A549 (cell line): ENCODE results near the gene TDRD9. TPM values are rescaled to one million over a fixed set of nuclear protein-coding genes. Genes with fewer than 3 reads are reported as not detected.

Experiments used
- ATAC-seq, 2 experiments: fragments of 200-7000 bp in 1 of 2; fragments of >200 bp in 1 of 2; cut with Nextera tagmentation in 1 of 2; cut with Tn5 transposase in 1 of 2; 3 replicates each; pipeline versions ENCODE4 v1.8.0 to v1.9.1; 2018 to 2020; ENCODE audit warnings: mild to moderate bottlenecking in 1 of 2, moderate library complexity in 1 of 2
- CTCF ChIA-PET: fragments of 300-600 bp; sonication (Branson Sonifier 250); formaldehyde crosslinking; extraction: SDS; loops from one replicate; lab custom pipeline; 2021; ENCODE audit warnings: antibody characterized with exemption, inconsistent platforms; lab: Yijun Ruan, JAX
- POLR2A ChIA-PET: fragments of 350-600 bp; formaldehyde crosslinking; extraction: SDS; loops from one replicate; lab custom pipeline; 2021; ENCODE audit warnings: antibody characterized with exemption, inconsistent platforms; lab: Yijun Ruan, JAX
- DNase-seq, 2 experiments: peaks; one replicate each; pipeline versions ENCODE4 v3.0.0 to v3.0.0-alpha.2; 2011 to 2016; ENCODE audit warnings: low read depth in 1 of 2, low spot score in 1 of 2
- FAIRE-seq: peaks from 2 replicates; lab custom pipeline; 2011; peaks lifted over from hg19 to GRCh38; lab: Jason Lieb, UNC
- H3K27ac ChIP-seq, 2 experiments: fragments of >200 bp; sonication (Bioruptor Twin); formaldehyde crosslinking; 3 replicates each; pipeline ENCODE4 v1.5.1; 2016 to 2017
- H3K4me1 ChIP-seq: fragments of >200 bp; sonication (Bioruptor Twin); formaldehyde crosslinking; 3 replicates; pipeline ENCODE4 v1.6.1; 2016
- H3K4me2 ChIP-seq: fragments of >200 bp; sonication (Bioruptor Twin); formaldehyde crosslinking; 3 replicates; pipeline ENCODE4 v1.6.1; 2016
- H3K4me3 ChIP-seq: fragments of >200 bp; sonication (Bioruptor Twin); formaldehyde crosslinking; 3 replicates; pipeline ENCODE4 v1.5.1; 2016
- H3K9me3 ChIP-seq: fragments of >200 bp; sonication (Bioruptor Twin); formaldehyde crosslinking; 3 replicates; pipeline ENCODE4 v1.6.1; 2016
- BHLHE40 ChIP-seq: IDR thresholded peaks from 2 replicates; pipeline ENCODE4 v1.6.1; 2012; ENCODE audit warnings: low read depth, low read length, inconsistent platforms
- CBX8 ChIP-seq: fragments of 200-600 bp; sonication (generic); IDR thresholded peaks from 2 replicates; pipeline ENCODE4 v1.6.1; 2016
- CHD2 ChIP-seq: fragments of 150-350 bp; IDR thresholded peaks from 2 replicates; pipeline ENCODE4 v1.6.1; 2014; ENCODE audit warnings: low read length; ENCODE audit not compliant: partially characterized antibody
- EP300 ChIP-seq, 2 experiments: fragments of >200 bp; sonication (Bioruptor Twin); formaldehyde crosslinking; IDR thresholded peaks; 2 replicates in 1 of 2; 3 replicates in 1 of 2; pipeline ENCODE4 v1.6.1; 2016 to 2017
- FOSL2 ChIP-seq, 2 experiments: fragments of 450-650 bp in 1 of 2; fragments of >200 bp in 1 of 2; sonication (Bioruptor Twin) in 1 of 2; formaldehyde crosslinking; IDR thresholded peaks; 2 replicates each; pipeline versions ENCODE4 v1.5.0 to v1.6.1; 2016 to 2020; ENCODE audit warnings: mild to moderate bottlenecking in 1 of 2, moderate library complexity in 1 of 2
- JUN ChIP-seq, 2 experiments: fragments of >200 bp; sonication (Bioruptor Twin); formaldehyde crosslinking; IDR thresholded peaks; 2 replicates in 1 of 2; 3 replicates in 1 of 2; pipeline ENCODE4 v1.6.1; 2016 to 2017
- KDM1A ChIP-seq: fragments of 200-600 bp; sonication (generic); IDR thresholded peaks from 2 replicates; pipeline ENCODE4 v1.6.1; 2016; ENCODE audit warnings: low read depth, mild to moderate bottlenecking
- MYC ChIP-seq: IDR thresholded peaks from 2 replicates; pipeline ENCODE4 v1.6.1; 2012; ENCODE audit warnings: mild to moderate bottlenecking, inconsistent platforms, low read length, improper control_type of control experiment, borderline replicate concordance
- POLR2AphosphoS2 ChIP-seq: conservative IDR thresholded peaks from 2 replicates; pipeline ENCODE4 v1.6.1; 2012; ENCODE audit warnings: low read length, improper control_type of control experiment, inconsistent platforms
- ZNF302 ChIP-seq: fragments of 250-450 bp; sonication (Bioruptor Pico); IDR thresholded peaks from 2 replicates; pipeline ENCODE4 v1.9.0; 2021; ENCODE audit warnings: inconsistent platforms, mild to moderate bottlenecking, moderate library complexity
- WGBS: methylation state at CpG from one replicate; pipeline ENCODE4 v1.1.6; 2017; ENCODE audit errors: missing lambda C conversion rate; 5-methylcytosine and 5-hydroxymethylcytosine counted together
- polyA plus RNA-seq, 4 experiments: library from polyadenylated mRNA; depleted of rRNA in 3 of 4; stranded (reverse); fragments of >200 nt; fragmentation: RNase III in 1 of 4; extraction: RNeasy Plus Mini Kit Qiagen cat#74134 plus additional on column Dnase treatment in 1 of 4; gene quantifications; 2 replicates in 3 of 4; 3 replicates in 1 of 4; pipeline ENCODE4 v1.2.3, GENCODE V29; 2011 to 2017
- TF ChIP-seq, protein P1 (sequence below): fragments of 450-650 bp; IDR thresholded peaks from 2 replicates; pipeline ENCODE4 v1.6.1; 2014; ENCODE audit warnings: antibody characterized with exemption
- TF ChIP-seq, protein P2 (sequence below): IDR thresholded peaks from 2 replicates; pipeline ENCODE4 v1.6.1; 2012
- TF ChIP-seq, protein P3 (sequence below): IDR thresholded peaks from 2 replicates; pipeline ENCODE4 v1.6.1; 2012; ENCODE audit warnings: low read depth, borderline replicate concordance
- TF ChIP-seq, protein P4 (sequence below): fragments of >200 bp; sonication (Bioruptor Twin); formaldehyde crosslinking; IDR thresholded peaks from 3 replicates; pipeline ENCODE4 v1.6.1; 2016

TDRD9 gene
- polyA plus RNA-seq, 2 of the 4 experiments (the other 2 are of a cell fraction) = 0.04 TPM; not detected in 1

DNA sequence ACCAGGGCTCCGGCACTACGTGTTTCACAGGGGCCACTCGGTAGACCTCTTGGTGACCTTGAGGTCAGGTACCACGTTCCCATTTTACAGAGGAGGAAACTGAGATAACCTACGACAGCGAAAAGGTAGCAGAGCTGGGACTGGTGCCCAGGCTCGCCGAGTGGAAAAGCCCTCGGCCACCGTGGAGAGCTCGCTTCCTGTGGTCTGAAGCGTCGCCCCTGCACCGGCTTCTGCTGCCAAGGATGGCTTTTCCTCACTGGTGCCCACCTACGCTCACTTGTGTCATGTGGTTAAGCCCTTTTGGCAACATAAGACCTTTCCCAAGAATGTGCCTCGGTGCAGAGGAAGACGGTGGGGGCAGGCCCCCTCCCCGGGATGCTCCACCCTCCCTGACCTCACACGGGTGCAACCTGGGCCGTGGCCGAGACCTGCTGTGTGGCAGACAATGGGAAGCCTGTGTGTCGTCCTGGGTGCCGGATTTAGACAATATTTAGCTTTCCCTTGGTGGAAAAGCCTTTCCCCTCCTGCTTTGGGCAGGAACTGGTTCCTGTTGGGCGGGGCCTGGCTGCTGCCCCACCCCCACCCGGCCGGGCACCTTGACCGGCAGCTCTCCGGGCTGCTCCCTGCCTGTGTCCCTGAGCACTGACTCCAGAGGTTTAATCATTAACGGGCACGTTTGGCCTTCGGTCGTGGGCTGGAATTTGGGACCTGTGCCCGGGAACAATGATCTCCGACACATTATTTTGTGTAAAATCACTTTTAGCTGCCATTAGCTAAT is 48.5 kb upstream of the TDRD9 start:
- peak overlapping the region; percentile 35 for H3K4me3 ChIP-seq
- ChIA-PET CTCF (interaction anchor here (0.5 to 16.4 kb wide), 6 partner anchors 21 to 1088 kb away, joined by 3 to 122 read pairs (median 4); no protein-coding TSS in a partner anchor), POLR2A (interaction anchor here (0.6 to 1.5 kb wide), 4 partner anchors 16 to 74 kb away, joined by 3 to 5 read pairs (median 4); partner anchors contain the start of gene PPP1R13B)
- TF ChIP-seq BHLHE40 = peak; percentile 26; the same call in 1 of the 2 replicates
- TF ChIP-seq FOSL2 (IDR thresholded peaks at IDR 0.05) = no peak
- TF ChIP-seq FOSL2 (CRISPR knock-in tag; IDR thresholded peaks at IDR 0.05) = no peak
- peak in 1 of 2 experiments; percentile 32; a peak in 1 of 5 replicates for TF ChIP-seq JUN (IDR thresholded peaks at IDR 0.05)
- TF ChIP-seq KDM1A = 0 out of 2 replicates have a peak, but pooled peaks have one; percentile 43
- WGBS = 46% methylated on average over 30 of the region's 34 CpGs
- peak overlapping the region; percentile 96 for H3K4me2 ChIP-seq
- H3K4me1 ChIP-seq = peaks cover 21% of the 10 kb centered on the region
- peak; percentile 63 for FAIRE-seq
- H3K27ac ChIP-seq = peak overlapping the region; percentile 86 to 94
- DNase-seq = peak; percentile 75 to 97
- H3K9me3 ChIP-seq = no peaks in the 10 kb centered on the region
- ATAC-seq = peak; percentile 86 to 91

DNA sequence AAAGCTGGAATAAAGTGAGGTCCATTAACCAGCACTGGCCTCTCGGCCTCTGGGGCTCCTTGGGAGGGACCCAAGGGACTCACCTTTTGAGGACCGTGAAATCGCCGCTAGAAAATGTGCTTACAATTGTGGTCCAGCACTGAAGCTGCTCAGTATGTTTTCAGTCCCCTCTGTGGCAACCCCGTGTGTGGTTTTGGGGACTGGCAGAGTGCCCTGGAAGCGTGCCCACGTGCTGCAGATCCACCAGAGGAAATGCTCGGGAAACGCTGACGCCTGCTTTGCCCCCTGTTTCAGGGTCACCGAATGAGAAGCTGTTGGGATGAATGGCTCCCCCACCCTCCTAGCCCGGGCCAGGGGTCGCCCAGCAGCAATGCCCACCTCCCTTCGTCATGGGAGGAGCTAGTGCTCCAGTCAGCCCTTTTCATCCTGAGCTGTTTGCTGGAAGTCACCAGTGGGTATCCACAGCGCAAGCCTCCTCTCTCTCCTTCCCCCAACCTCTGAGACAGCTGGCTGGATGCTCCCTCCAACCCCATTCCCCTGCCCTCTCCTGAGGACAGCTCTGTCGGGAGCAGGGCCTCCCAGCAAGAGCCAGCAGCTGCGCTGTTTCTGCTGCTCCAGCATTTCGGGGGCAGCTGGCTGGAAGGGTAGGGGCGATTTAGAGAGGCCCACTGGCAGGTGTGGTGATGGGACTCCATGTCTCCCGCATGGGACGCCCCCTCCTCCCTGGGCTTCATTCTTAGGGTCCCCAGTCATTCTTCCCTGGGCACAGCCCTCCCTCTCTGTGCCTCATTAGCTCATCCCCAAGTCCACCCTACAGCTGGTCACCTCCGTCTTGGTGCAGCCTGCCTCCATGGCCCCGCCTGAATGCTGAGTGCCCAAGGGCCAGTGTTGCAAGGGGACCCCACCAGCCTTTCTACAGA is 47.6 kb upstream of the TDRD9 start:
- peak overlapping the region; percentile 96 for H3K4me2 ChIP-seq
- H3K4me3 ChIP-seq = peak overlapping the region; percentile 35
- H3K4me1 ChIP-seq = peaks cover 21% of the 10 kb centered on the region
- peak; percentile 60 to 69 for ATAC-seq
- no peak for FAIRE-seq
- WGBS = 37% methylated on average over 20 of the region's 23 CpGs
- POLR2A ChIA-PET = interaction anchor here (0.6 to 1.5 kb wide), 4 partner anchors 17 to 74 kb away, joined by 3 to 6 read pairs (median 4); partner anchors contain the start of gene PPP1R13B
- H3K9me3 ChIP-seq = no peaks in the 10 kb centered on the region
- peak in 1 of 2 experiments; percentile 54 for DNase-seq
- TF ChIP-seq, protein P1, sequence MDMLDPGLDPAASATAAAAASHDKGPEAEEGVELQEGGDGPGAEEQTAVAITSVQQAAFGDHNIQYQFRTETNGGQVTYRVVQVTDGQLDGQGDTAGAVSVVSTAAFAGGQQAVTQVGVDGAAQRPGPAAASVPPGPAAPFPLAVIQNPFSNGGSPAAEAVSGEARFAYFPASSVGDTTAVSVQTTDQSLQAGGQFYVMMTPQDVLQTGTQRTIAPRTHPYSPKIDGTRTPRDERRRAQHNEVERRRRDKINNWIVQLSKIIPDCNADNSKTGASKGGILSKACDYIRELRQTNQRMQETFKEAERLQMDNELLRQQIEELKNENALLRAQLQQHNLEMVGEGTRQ = peak; percentile 29; the same call in 1 of the 2 replicates
- TF ChIP-seq, protein P2, sequence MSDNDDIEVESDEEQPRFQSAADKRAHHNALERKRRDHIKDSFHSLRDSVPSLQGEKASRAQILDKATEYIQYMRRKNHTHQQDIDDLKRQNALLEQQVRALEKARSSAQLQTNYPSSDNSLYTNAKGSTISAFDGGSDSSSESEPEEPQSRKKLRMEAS = peak; percentile 52; the same call in 1 of the 2 replicates
- TF ChIP-seq, protein P3, sequence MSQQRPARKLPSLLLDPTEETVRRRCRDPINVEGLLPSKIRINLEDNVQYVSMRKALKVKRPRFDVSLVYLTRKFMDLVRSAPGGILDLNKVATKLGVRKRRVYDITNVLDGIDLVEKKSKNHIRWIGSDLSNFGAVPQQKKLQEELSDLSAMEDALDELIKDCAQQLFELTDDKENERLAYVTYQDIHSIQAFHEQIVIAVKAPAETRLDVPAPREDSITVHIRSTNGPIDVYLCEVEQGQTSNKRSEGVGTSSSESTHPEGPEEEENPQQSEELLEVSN = peak; percentile 51; the same call in 1 of the 2 replicates
- TF ChIP-seq, protein P4, sequence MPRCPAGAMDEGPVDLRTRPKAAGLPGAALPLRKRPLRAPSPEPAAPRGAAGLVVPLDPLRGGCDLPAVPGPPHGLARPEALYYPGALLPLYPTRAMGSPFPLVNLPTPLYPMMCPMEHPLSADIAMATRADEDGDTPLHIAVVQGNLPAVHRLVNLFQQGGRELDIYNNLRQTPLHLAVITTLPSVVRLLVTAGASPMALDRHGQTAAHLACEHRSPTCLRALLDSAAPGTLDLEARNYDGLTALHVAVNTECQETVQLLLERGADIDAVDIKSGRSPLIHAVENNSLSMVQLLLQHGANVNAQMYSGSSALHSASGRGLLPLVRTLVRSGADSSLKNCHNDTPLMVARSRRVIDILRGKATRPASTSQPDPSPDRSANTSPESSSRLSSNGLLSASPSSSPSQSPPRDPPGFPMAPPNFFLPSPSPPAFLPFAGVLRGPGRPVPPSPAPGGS = no peak
- TF ChIP-seq, all 56 proteins: peak for 3
- H3K27ac ChIP-seq = peak overlapping the region; percentile 86 to 94
- CTCF ChIA-PET = interaction anchor here (0.6 to 16.4 kb wide), 8 partner anchors 10 to 80 kb away, joined by 3 to 122 read pairs (median 4); no protein-coding TSS in a partner anchor

DNA sequence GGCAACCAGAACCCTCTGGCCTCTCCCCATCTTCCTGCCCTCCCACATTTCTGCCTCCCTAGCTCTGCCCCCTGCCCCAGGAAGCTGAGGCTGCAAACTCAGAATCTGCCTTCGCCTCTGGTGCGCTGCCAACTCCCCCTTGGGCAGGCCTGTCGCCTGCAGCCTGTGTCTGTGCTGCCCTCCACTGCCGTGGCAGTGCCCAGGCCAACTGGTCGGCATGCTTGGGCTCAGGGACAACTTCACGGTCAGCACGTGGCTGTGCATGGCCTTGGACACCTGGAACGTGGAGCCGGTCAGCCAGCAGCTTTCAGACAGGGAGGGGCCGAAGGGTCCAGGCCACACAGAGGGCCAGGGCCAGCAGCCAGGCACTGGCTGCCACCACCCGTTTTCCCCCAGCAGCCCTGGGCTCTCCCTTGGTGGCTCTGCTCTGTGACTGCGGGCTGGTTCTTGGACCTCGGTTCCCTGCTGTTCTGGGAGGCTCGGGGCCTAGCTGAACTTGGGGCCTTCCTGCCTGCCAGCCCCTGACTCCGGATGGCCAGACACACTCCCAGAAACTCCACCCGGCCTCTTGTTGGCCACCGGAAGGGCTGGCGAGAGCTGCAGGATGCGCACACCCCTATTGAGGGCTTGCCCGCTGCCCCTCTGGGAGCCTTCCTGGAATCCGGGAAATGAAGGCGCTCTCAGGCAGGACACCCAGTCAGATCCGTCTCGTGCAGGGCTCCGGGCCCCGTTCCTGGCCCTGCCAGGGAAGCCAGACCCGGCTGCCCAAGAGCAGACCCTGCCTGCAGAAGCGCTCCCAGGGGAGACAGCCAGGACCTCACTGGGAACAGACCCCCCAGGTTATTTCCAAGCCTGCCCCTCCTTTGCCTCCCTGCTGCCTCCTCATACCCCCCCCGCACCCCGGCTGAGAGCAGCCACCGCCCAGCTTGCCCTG is 46.7 kb upstream of the TDRD9 start:
- WGBS = 93% methylated on average over 15 of the region's 31 CpGs
- ChIA-PET CTCF (interaction anchor here (0.6 to 16.4 kb wide), 8 partner anchors 9 to 81 kb away, joined by 3 to 122 read pairs (median 5); no protein-coding TSS in a partner anchor), POLR2A (interaction anchor here (0.6 kb wide), 1 partner anchor 64 kb away, joined by 6 read pairs; no protein-coding TSS in a partner anchor)
- peak overlapping the region; percentile 96 for H3K4me2 ChIP-seq
- FAIRE-seq (no peak), DNase-seq (no peak), ATAC-seq (no peak)
- no peak overlapping the region for H3K4me3 ChIP-seq
- no peaks in the 10 kb centered on the region for H3K9me3 ChIP-seq
- H3K4me1 ChIP-seq = peaks cover 21% of the 10 kb centered on the region
- no peak for TF ChIP-seq ZNF302
- TF ChIP-seq POLR2AphosphoS2 = no peak
- TF ChIP-seq CBX8 = no peak
- TF ChIP-seq, protein P3 = no peak
- no peak for TF ChIP-seq MYC
- TF ChIP-seq EP300 (IDR thresholded peaks at IDR 0.05) = no peak
- TF ChIP-seq CHD2 = no peak
- TF ChIP-seq, protein P1 = no peak
- peak overlapping the region; percentile 86 to 94; a peak in 5 of 6 replicates for H3K27ac ChIP-seq
